ENCODE results near the gene RING1.

- TF ChIP-seq GATA2 (IDR thresholded peaks at IDR 0.05; ENCODE audit: low read depth, low read length) (no peak), GATA3 (IDR thresholded peaks at IDR 0.05; ENCODE audit: low read depth, low read length) (no peak)
Measured at GRCh38 chr6:33187809-33188208, 20.5 kb upstream of the RING1 start.

Measured in SH-SY5Y (cell line).